Kidney epithelial cell (primary cell): ENCODE measurements around the gene EYA4. TPM values are rescaled to one million over a fixed set of nuclear protein-coding genes. Genes with fewer than 3 reads are reported as not detected.

ENCODE experiments used
- DNase-seq: peaks from one replicate; pipeline ENCODE4 v3.0.0-alpha.2; 2010; ENCODE audit warnings: low read depth
- H3K27me3 ChIP-seq: 2 replicates; pipeline ENCODE4 v1.6.0; 2011; ENCODE audit warnings: low read length; ENCODE audit not compliant: control insufficient read depth, insufficient read depth
- H3K36me3 ChIP-seq: 2 replicates; pipeline ENCODE4 v1.5.1; 2011; ENCODE audit warnings: low read length; ENCODE audit not compliant: control insufficient read depth, insufficient read depth
- H3K4me3 ChIP-seq: 2 replicates; pipeline ENCODE4 v1.5.1; 2011; ENCODE audit warnings: low read depth, mild to moderate bottlenecking, control low read depth, low read length
- CTCF ChIP-seq: IDR thresholded peaks from 2 replicates; pipeline ENCODE4 v1.5.1; 2011; ENCODE audit warnings: mild to moderate bottlenecking, moderate library complexity, low read length, control low read depth, inconsistent platforms; ENCODE audit not compliant: insufficient read depth, poor library complexity, severe bottlenecking
- total RNA-seq: library from RNA; depleted of rRNA; stranded (reverse); fragments of >200 nt; gene quantifications from 2 replicates; pipeline ENCODE4 v1.2.3, GENCODE V29; 2015

Gene EYA4
- total RNA-seq, 1 donor from 2014 or later = 0.58 TPM

- Histone ChIP-seq H3K4me3 (no peak overlapping the region), H3K36me3 (no peaks in the 10 kb centered on the region), H3K27me3 (no peaks in the 10 kb centered on the region)
- no peak for TF ChIP-seq CTCF
- DNase-seq = no peak
These were observed 200.3 kb downstream of the EYA4 start for GRCh38 chr6:133441491-133441890.

- no peak for TF ChIP-seq CTCF
- Histone ChIP-seq H3K4me3 (no peak overlapping the region), H3K27me3 (no peaks in the 10 kb centered on the region), H3K36me3 (no peaks in the 10 kb centered on the region)
- no peak for DNase-seq
These were observed 205.6 kb downstream of the EYA4 start for GRCh38 chr6:133446789-133447188.

- TF ChIP-seq CTCF = no peak
- H3K36me3 ChIP-seq = no peaks in the 10 kb centered on the region
These were observed 206.8 kb downstream of the EYA4 start for GRCh38 chr6:133447924-133448323.

GRCh38 chr6:133456439-133456838, 215.3 kb downstream of the EYA4 start:
- H3K27me3 ChIP-seq = no peaks in the 10 kb centered on the region
- no peak for DNase-seq
- no peak for TF ChIP-seq CTCF
- no peak overlapping the region for H3K4me3 ChIP-seq
- no peaks in the 10 kb centered on the region for H3K36me3 ChIP-seq

More at GRCh38 chr6:133447924-133448323, 206.8 kb downstream of the EYA4 start:
- Histone ChIP-seq H3K4me3 (no peak overlapping the region), H3K27me3 (no peaks in the 10 kb centered on the region)
- DNase-seq = no peak

GRCh38 chr6:133456944-133457343, 215.8 kb downstream of the EYA4 start:
- DNase-seq = no peak
- Histone ChIP-seq H3K4me3 (no peak overlapping the region), H3K27me3 (no peaks in the 10 kb centered on the region), H3K36me3 (no peaks in the 10 kb centered on the region)
- no peak for TF ChIP-seq CTCF

GRCh38 chr6:133460101-133460500, 218.9 kb downstream of the EYA4 start:
- no peak overlapping the region for H3K4me3 ChIP-seq
- no peak for DNase-seq
- H3K36me3 ChIP-seq = no peaks in the 10 kb centered on the region
- no peak for TF ChIP-seq CTCF
- no peaks in the 10 kb centered on the region for H3K27me3 ChIP-seq
